Measurements from ENCODE around the gene B3GAT1. TPM values are rescaled to one million over a fixed set of nuclear protein-coding genes. Genes with fewer than 3 reads are reported as not detected.

B3GAT1 gene
- total RNA-seq, 2 experiments from 2014 or later = 0.11 to 0.21 TPM

GRCh38 chr11:134373591-134374052, 38.4 kb downstream of the B3GAT1 start:
- H3K4me3 Mint-ChIP-seq = no peak overlapping the region
- H3K4me1 Mint-ChIP-seq = no peaks in the 10 kb centered on the region
- H3K27ac Mint-ChIP-seq = no peak overlapping the region
- POLR2A ChIA-PET = interaction anchor here (0.7 kb wide), 1 partner anchor 51 kb away, joined by 3 read pairs; no protein-coding TSS in a partner anchor
- intact Hi-C loops (cut with DNase I, micrococcal nuclease) = no loop called here
- no peaks in the 10 kb centered on the region for H3K9me3 Mint-ChIP-seq (ENCODE audit: low read depth)
- H3K36me3 Mint-ChIP-seq (ENCODE audit: low read depth) = no peaks in the 10 kb centered on the region
- no peaks in the 10 kb centered on the region for H3K27me3 Mint-ChIP-seq
- ATAC-seq (no peak), DNase-seq (no peak)
- CTCF ChIA-PET = interaction anchor here (0.6 to 1.5 kb wide), 2 partner anchors 13 to 20 kb away, joined by 3 read pairs; no protein-coding TSS in a partner anchor

DNA sequence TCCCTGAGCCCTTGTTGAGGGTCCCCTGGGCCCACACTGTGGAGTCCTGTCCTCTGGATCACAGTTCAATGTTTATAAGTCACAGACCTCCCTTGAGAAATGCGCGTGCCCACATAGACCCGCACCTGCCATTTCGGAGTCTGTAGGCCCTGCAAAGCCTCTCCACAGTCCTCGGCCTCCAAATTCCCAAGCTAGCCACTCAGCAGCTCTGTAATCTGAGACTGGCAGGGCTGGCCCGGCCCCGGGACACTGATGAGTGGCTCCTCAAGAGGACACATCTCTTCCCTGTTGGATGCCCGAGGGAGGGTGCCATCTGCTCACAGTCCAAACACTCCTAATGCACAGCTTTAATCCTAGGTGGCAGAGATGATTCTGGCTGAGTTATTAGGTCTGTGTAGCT, 39.1 kb downstream of the B3GAT1 start:
- POLR2A ChIA-PET = no interaction called here
- H3K27ac Mint-ChIP-seq = no peak overlapping the region
- no peaks in the 10 kb centered on the region for H3K36me3 Mint-ChIP-seq (ENCODE audit: low read depth)
- no peaks in the 10 kb centered on the region for H3K4me1 Mint-ChIP-seq
- intact Hi-C loops (cut with DNase I, micrococcal nuclease) = no loop called here
- H3K4me3 Mint-ChIP-seq = no peak overlapping the region
- CTCF ChIA-PET = interaction anchor here (0.6 to 1.5 kb wide), 3 partner anchors 12 to 27 kb away, joined by 3 read pairs; no protein-coding TSS in a partner anchor
- no peak for DNase-seq
- no peaks in the 10 kb centered on the region for H3K9me3 Mint-ChIP-seq (ENCODE audit: low read depth)
- no peak for ATAC-seq
- H3K27me3 Mint-ChIP-seq = no peaks in the 10 kb centered on the region

DNA sequence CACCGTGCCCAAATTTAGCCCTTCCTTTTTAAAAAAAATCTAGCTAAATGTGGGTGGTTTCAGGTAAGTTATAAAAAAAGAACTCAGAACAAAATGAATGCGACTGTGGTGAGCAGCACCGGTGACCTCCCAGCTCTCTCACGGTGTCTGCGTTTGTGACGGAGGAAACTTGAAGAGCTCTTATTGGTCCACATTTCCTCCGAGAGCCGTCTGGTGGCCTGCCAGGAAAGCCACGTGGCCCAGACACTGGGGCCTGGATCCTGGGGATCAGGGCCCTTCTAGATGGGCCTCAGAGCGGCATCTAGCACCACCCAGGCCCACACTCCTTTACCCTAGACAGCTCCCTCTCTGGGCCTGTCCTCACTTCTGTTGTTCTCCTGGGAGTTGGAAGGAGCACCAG, 39.5 kb downstream of the B3GAT1 start:
- Mint-ChIP-seq H3K36me3 (ENCODE audit: low read depth) (no peaks in the 10 kb centered on the region), H3K4me1 (no peaks in the 10 kb centered on the region), H3K9me3 (ENCODE audit: low read depth) (no peaks in the 10 kb centered on the region), H3K27me3 (no peaks in the 10 kb centered on the region), H3K4me3 (no peak overlapping the region), H3K27ac (no peak overlapping the region)
- ChIA-PET CTCF (interaction anchor here (0.6 to 1.5 kb wide), 2 partner anchors 12 to 26 kb away, joined by 3 read pairs; no protein-coding TSS in a partner anchor), POLR2A (no interaction called here)
- DNase-seq (no peak), ATAC-seq (no peak)
- intact Hi-C loops (cut with DNase I, micrococcal nuclease) = no loop called here

- CTCF ChIA-PET = no interaction called here
- no peaks in the 10 kb centered on the region for H3K4me1 Mint-ChIP-seq
- H3K27ac Mint-ChIP-seq = no peak overlapping the region
- no peak overlapping the region for H3K4me3 Mint-ChIP-seq
- DNase-seq (no peak), ATAC-seq (no peak)
- intact Hi-C loops (cut with DNase I, micrococcal nuclease) = no loop called here
- no peaks in the 10 kb centered on the region for H3K27me3 Mint-ChIP-seq
- no peaks in the 10 kb centered on the region for H3K9me3 Mint-ChIP-seq (ENCODE audit: low read depth)
- H3K36me3 Mint-ChIP-seq (ENCODE audit: low read depth) = no peaks in the 10 kb centered on the region
- POLR2A ChIA-PET = no interaction called here
Measured at GRCh38 chr11:134371436-134372185, 40.4 kb downstream of the B3GAT1 start.

DNA sequence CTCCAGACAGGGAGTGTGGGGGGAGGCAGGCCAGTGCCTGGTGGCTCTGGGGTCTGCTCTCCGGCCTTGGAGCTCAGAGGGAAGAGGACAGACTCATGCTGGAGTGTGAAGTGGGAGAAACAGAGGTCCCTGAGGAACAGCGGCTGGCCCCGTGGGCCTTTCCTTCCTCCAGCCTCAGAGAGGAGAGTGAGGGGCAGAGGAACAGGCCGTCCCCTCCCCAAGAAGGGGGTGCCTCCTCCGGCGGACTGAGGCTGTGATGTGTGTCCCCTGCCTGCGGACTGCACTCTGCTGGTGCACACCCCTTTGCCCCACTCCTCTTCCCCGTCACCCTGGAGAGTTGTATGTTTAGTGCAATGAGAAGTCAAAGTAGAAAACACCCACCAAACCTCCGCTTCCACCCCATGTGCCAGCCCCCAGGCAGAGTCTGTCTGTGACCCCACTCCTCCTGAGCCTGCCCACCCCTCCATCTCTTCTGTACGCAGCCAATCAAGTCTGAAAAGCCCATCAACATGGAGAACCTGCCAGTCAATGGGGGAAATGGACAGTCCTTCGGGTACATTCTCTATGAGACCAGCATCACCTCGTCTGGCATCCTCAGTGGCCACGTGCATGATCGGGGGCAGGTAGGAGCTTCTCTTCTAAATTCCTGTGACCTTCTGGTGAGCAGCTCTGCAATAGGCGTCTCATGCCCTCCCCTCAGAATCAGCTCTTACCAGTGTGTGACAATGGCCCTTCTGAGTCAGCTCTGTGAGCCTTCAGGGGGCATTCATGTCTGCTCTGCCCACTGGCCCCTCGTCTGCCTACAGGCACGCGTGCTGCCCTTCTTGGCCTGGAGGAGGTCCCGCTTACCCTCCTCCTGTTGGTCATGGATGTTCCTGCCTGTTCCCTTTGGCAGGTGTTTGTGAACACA, 41.3 kb downstream of the B3GAT1 start:
- no peak for ATAC-seq
- Mint-ChIP-seq H3K27me3 (no peaks in the 10 kb centered on the region), H3K4me3 (no peak overlapping the region), H3K27ac (no peak overlapping the region), H3K36me3 (ENCODE audit: low read depth) (no peaks in the 10 kb centered on the region), H3K4me1 (no peaks in the 10 kb centered on the region), H3K9me3 (ENCODE audit: low read depth) (no peaks in the 10 kb centered on the region)
- intact Hi-C loops (cut with DNase I, micrococcal nuclease) = no loop called here
- DNase-seq = no peak
- CTCF ChIA-PET = no interaction called here
- POLR2A ChIA-PET = no interaction called here

- Mint-ChIP-seq H3K4me3 (no peak overlapping the region), H3K27me3 (no peaks in the 10 kb centered on the region), H3K36me3 (ENCODE audit: low read depth) (no peaks in the 10 kb centered on the region), H3K4me1 (no peaks in the 10 kb centered on the region), H3K27ac (no peak overlapping the region), H3K9me3 (ENCODE audit: low read depth) (no peaks in the 10 kb centered on the region)
- POLR2A ChIA-PET = no interaction called here
- CTCF ChIA-PET = no interaction called here
- intact Hi-C loops (cut with DNase I, micrococcal nuclease) = no loop called here
- DNase-seq (no peak), ATAC-seq (no peak)
Measured at GRCh38 chr11:134369656-134370525, 42.2 kb downstream of the B3GAT1 start.

- CTCF ChIA-PET = interaction anchor here (0.6 kb wide), 1 partner anchor 539 kb away, joined by 3 read pairs; no protein-coding TSS in a partner anchor
- ATAC-seq (no peak), DNase-seq (no peak)
- no peaks in the 10 kb centered on the region for H3K9me3 Mint-ChIP-seq (ENCODE audit: low read depth)
- H3K27me3 Mint-ChIP-seq = no peaks in the 10 kb centered on the region
- no peaks in the 10 kb centered on the region for H3K36me3 Mint-ChIP-seq (ENCODE audit: low read depth)
- POLR2A ChIA-PET = no interaction called here
- H3K27ac Mint-ChIP-seq = no peak overlapping the region
- H3K4me1 Mint-ChIP-seq = no peaks in the 10 kb centered on the region
- intact Hi-C loops (cut with DNase I, micrococcal nuclease) = no loop called here
- H3K4me3 Mint-ChIP-seq = no peak overlapping the region
Measured at GRCh38 chr11:134367781-134368180, 44.3 kb downstream of the B3GAT1 start.

GRCh38 chr11:134366254-134366653, 45.8 kb downstream of the B3GAT1 start:
- intact Hi-C loops (cut with DNase I, micrococcal nuclease) = no loop called here
- CTCF ChIA-PET = interaction anchor here (0.5 kb wide), 1 partner anchor 320 kb away, joined by 3 read pairs; no protein-coding TSS in a partner anchor

DNA sequence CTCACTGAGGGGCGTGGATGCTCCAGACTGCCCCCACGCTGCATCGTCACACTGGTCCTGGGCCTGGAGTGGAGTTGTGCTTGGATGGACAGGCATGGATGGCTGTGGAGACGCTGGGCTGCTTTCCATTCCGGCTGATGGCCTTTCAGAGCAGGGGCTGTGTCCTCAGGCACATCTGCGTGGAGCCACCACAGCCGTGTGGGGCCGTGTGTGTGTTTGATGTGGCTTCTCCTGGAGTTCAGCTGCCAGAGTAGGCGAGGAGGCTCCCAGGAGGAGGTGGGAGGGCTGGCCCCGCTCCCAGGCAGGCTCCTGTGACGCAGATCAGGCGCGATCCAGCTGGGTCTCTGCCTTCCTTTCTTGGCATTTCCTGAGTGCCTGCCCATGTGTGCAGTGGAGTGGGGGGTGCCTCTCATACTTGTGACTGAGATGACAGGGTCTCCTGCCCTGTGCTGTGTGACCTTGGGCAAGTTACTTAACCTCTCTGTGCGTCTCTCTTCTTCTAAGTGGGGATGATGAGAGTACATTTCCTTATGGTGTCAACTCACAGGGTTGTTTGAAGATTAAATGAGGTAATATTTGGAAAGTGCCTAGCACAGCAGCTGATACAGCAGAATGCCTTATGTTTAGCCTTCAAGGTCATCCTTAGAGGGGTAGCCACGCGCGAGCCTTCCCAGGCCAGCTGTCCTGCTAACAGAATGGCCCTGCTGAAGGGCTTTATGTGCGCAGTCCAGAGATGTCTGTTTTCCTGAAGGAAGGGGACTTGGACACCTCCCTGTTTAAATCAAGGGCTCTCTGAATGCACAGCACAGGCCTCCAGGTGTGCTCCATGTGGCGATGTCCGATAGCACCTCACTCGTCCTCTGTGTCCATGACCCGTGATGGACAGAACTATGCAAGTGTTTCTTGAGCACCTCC, 46.8 kb downstream of the B3GAT1 start:
- CTCF ChIA-PET = no interaction called here
- POLR2A ChIA-PET = no interaction called here
- intact Hi-C loops (cut with DNase I, micrococcal nuclease) = no loop called here
- Mint-ChIP-seq H3K4me1 (peaks cover 7% of the 10 kb centered on the region), H3K4me3 (no peak overlapping the region), H3K27ac (no peak overlapping the region), H3K9me3 (ENCODE audit: low read depth) (no peaks in the 10 kb centered on the region), H3K27me3 (peaks cover 5% of the 10 kb centered on the region), H3K36me3 (ENCODE audit: low read depth) (no peaks in the 10 kb centered on the region)
- no peak for ATAC-seq
- no peak for DNase-seq

More at GRCh38 chr11:134366254-134366653, 45.8 kb downstream of the B3GAT1 start:
- Mint-ChIP-seq H3K4me1 (peaks cover 7% of the 10 kb centered on the region), H3K27ac (no peak overlapping the region), H3K36me3 (ENCODE audit: low read depth) (no peaks in the 10 kb centered on the region), H3K27me3 (peaks cover 3% of the 10 kb centered on the region), H3K4me3 (no peak overlapping the region), H3K9me3 (ENCODE audit: low read depth) (no peaks in the 10 kb centered on the region)
- ATAC-seq = no peak
- POLR2A ChIA-PET = no interaction called here
- no peak for DNase-seq

GRCh38 chr11:134364261-134364660, 47.8 kb downstream of the B3GAT1 start:
- intact Hi-C loops (cut with DNase I, micrococcal nuclease) = loop anchor here in 1 of 2 experiments (5.0 kb wide), 1 partner anchor 228 kb away; no protein-coding TSS in a partner anchor
- H3K4me1 Mint-ChIP-seq = peaks cover 12% of the 10 kb centered on the region
- H3K27me3 Mint-ChIP-seq = peaks cover 5% of the 10 kb centered on the region
- CTCF ChIA-PET = no interaction called here
- DNase-seq = no peak
- H3K9me3 Mint-ChIP-seq (ENCODE audit: low read depth) = no peaks in the 10 kb centered on the region
- H3K4me3 Mint-ChIP-seq = no peak overlapping the region
- POLR2A ChIA-PET = no interaction called here
- H3K27ac Mint-ChIP-seq = no peak overlapping the region
- no peaks in the 10 kb centered on the region for H3K36me3 Mint-ChIP-seq (ENCODE audit: low read depth)
- ATAC-seq = no peak
